ENCODE results near the gene CBFA2T3. TPM values are rescaled to one million over a fixed set of nuclear protein-coding genes. Genes with fewer than 3 reads are reported as not detected.

The CBFA2T3 gene
- total and polyA plus RNA-seq, 2 of the 8 experiments (the other 6 are each of a cell fraction or from before 2014, with no cell fraction given) = 0.51 to 1.3 TPM

DNA sequence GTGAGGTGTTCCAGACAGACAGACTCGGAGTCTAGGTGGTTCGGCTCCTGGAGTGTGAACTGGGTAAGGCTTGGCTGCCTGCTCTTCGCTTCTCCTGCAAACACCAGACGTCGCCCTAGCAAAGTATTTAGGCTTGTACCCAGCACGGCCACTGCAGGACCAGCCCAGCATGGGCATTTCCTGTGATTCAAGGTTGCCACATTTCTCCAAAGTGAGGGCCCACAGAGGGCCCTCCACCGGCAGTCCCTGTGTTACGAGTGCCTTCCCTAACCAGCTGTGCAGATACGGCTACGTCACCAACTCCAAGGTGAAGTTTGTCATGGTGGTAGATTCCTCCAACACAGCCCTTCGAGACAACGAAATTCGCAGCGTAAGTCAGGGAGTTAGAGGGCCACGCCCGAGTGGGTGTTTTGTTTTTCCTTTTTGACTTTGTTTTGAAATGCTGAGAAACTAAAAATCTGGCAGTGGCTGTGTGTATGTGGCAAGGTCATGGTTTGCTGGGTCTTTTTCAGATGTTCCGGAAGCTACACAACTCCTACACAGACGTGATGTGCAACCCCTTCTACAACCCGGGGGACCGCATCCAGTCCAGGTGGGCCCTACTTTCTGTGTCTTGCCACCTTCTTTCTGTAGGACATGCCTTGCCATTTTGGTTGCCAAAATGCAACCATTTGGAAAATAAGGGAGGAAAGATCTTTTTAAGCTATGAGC, 117.5 kb downstream of the CBFA2T3 start (continued):
- TF ChIP-seq, protein P1, sequence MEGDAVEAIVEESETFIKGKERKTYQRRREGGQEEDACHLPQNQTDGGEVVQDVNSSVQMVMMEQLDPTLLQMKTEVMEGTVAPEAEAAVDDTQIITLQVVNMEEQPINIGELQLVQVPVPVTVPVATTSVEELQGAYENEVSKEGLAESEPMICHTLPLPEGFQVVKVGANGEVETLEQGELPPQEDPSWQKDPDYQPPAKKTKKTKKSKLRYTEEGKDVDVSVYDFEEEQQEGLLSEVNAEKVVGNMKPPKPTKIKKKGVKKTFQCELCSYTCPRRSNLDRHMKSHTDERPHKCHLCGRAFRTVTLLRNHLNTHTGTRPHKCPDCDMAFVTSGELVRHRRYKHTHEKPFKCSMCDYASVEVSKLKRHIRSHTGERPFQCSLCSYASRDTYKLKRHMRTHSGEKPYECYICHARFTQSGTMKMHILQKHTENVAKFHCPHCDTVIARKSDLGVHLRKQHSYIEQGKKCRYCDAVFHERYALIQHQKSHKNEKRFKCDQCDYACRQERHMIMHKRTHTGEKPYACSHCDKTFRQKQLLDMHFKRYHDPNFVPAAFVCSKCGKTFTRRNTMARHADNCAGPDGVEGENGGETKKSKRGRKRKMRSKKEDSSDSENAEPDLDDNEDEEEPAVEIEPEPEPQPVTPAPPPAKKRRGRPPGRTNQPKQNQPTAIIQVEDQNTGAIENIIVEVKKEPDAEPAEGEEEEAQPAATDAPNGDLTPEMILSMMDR (IDR thresholded peaks at IDR 0.05; ENCODE audit: control extremely low read depth in 1 of 3, insufficient read depth in 1 of 3, low read depth in 1 of 3, low read length in 3 of 3) = no peak
